ENCODE data around the gene TUBGCP3. TPM values are rescaled to one million over a fixed set of nuclear protein-coding genes. Genes with fewer than 3 reads are reported as not detected.
A peak's percentile ranks its signal among the peaks of the same experiment; 100 is the strongest.

The TUBGCP3 gene
- total RNA-seq, 6 donors from 2014 or later: 27.7 to 50.3 (median 34.9) TPM

- no peak overlapping the region for H3K4me3 ChIP-seq
- 86 to 91% methylated on average over 8 to 9 of the region's 9 CpGs for WGBS, 2 donors
- DNase-seq (peak in 1 of 2 donors; percentile 58), ATAC-seq (ENCODE audit: low FRiP score in 2 of 2) (no peak)
- TF ChIP-seq POLR2A (IDR thresholded peaks at IDR 0.05) (no peak), POLR2AphosphoS5 (IDR thresholded peaks at IDR 0.05) (no peak), EP300 (IDR thresholded peaks at IDR 0.05) (no peak), CTCF (IDR thresholded peaks at IDR 0.05) (no peak)
- H3K9me3 ChIP-seq: peaks cover 0 to 8% (median 1%) of the 10 kb centered on the region in 4 donors
- no peaks in the 10 kb centered on the region for H3K4me1 ChIP-seq
- H3K36me3 ChIP-seq: no peaks in the 10 kb centered on the region
- no peak overlapping the region for H3K27ac ChIP-seq
- H3K27me3 ChIP-seq: no peaks in the 10 kb centered on the region
Observed at GRCh38 chr13:112435973-112436372, 152.0 kb downstream of the TUBGCP3 start.

Other genes starting within 250 kb of the TUBGCP3 start
- not detected for gene SPACA7, start 211.8 kb downstream of the TUBGCP3 start, total RNA-seq
- 100 to 1,000 TPM; 159 to 285 (median 260) TPM for gene ATP11A, start 101.9 kb upstream of the TUBGCP3 start, total RNA-seq

Data from upper lobe of left lung (tissue), 6 donors.